Measurements from ENCODE around the gene POMT2. TPM values are rescaled to one million over a fixed set of nuclear protein-coding genes. Genes with fewer than 3 reads are reported as not detected.

Gene POMT2
- polyA plus RNA-seq, 1 of the 3 experiments (the other 2 are of a cell fraction) = 19.9 TPM

- Histone ChIP-seq H3K4me2 (no peak overlapping the region), H3K9ac (no peak overlapping the region), H3K79me2 (ENCODE audit: insufficient read depth) (no peaks in the 10 kb centered on the region), H3K4me3 (ENCODE audit: low read depth in 2 of 2, low read length in 1 of 2) (no peak overlapping the region), H3K9me2 (no peaks in the 10 kb centered on the region), H4K20me1 (ENCODE audit: insufficient read depth) (no peaks in the 10 kb centered on the region), H3K27ac (ENCODE audit: low read depth in 2 of 2, low read length in 1 of 2) (no peak overlapping the region), H3F3A (replicated peaks; ENCODE audit: insufficient read depth) (no peaks in the 10 kb centered on the region), H3K27me3 (ENCODE audit: insufficient read depth) (no peaks in the 10 kb centered on the region), H3K36me3 (replicated peaks in 1 of 2; ENCODE audit: control insufficient read depth in 1 of 2, insufficient read depth in 2 of 2, low read length in 1 of 2) (peaks cover 4 to 36% of the 10 kb centered on the region in 2 experiments), H3K4me1 (ENCODE audit: control insufficient read depth in 1 of 2, insufficient read depth in 2 of 2, low read depth in 1 of 2, low read length in 1 of 2) (0 out of 4 replicates have a peak, but pooled peaks cover 0 to 5% of the 10 kb centered on the region in 2 experiments), H2AFZ (ENCODE audit: low read depth) (no peak overlapping the region), H3K9me3 (no peaks in the 10 kb centered on the region)
- WGBS (ENCODE audit: low lambda C conversion rate) = 92% methylated on average over 2 of the region's 2 CpGs
- POLR2A ChIA-PET = no interaction called here
- CTCF ChIA-PET = interaction anchor here (0.8 to 1.0 kb wide), 2 partner anchors 11 to 24 kb away, joined by 3 read pairs; no protein-coding TSS in a partner anchor
- no peak for DNase-seq
- TF ChIP-seq REST (IDR thresholded peaks at IDR 0.05; ENCODE audit: low read depth, low read length) (no peak), ELF1 (IDR thresholded peaks at IDR 0.05) (no peak), EP300 (IDR thresholded peaks at IDR 0.05; ENCODE audit: borderline replicate concordance in 1 of 2, low read depth in 1 of 2, low read length in 1 of 2) (no peak), NRF1 (IDR thresholded peaks at IDR 0.05; ENCODE audit: low read depth, low read length) (no peak), FOXJ3 (CRISPR knock-in tag; IDR thresholded peaks at IDR 0.05) (no peak)
- TF ChIP-seq, protein P1, sequence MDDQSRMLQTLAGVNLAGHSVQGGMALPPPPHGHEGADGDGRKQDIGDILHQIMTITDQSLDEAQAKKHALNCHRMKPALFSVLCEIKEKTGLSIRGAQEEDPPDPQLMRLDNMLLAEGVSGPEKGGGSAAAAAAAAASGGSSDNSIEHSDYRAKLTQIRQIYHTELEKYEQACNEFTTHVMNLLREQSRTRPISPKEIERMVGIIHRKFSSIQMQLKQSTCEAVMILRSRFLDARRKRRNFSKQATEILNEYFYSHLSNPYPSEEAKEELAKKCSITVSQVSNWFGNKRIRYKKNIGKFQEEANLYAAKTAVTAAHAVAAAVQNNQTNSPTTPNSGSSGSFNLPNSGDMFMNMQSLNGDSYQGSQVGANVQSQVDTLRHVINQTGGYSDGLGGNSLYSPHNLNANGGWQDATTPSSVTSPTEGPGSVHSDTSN (IDR thresholded peaks at IDR 0.05) = no peak
These were observed 23.0 kb upstream of the POMT2 start for GRCh38 chr14:77343662-77344061.

DNA sequence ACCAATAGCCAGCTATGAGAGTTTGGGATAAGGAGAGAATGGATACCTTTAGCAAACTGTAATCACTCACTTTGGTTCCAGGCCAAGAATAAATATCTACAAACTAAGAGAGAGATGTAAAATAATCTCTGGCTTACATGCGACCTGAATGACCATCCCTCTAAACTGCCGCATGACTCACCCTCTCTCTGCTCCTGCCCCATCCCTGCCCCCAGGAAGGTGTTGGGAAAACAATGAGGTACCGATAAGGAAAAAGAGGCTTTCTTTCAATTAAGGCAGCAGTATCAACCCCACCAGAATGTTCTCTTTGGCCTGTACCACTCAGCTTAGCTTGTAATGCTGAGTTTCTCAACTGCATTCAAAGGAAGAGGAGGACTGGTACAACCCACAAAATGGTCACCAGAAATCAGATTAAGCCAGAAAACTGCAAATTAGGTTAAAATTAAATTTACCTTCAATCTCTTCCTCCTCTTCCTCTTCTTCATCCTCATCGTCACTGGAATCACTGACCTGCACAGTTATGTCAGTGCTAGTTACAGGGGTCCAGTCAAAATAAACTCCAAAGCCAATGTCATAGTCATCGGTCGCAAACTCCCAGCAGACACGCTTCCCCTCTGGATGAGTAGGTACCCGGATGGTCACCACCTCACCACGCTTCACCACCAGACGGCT lies 22.2 kb upstream of the POMT2 start:
- Histone ChIP-seq H3F3A (replicated peaks; ENCODE audit: insufficient read depth) (no peaks in the 10 kb centered on the region), H3K9me2 (no peaks in the 10 kb centered on the region), H3K79me2 (ENCODE audit: insufficient read depth) (no peaks in the 10 kb centered on the region), H3K9ac (no peak overlapping the region), H3K4me1 (ENCODE audit: control insufficient read depth in 1 of 2, insufficient read depth in 2 of 2, low read depth in 1 of 2, low read length in 1 of 2) (0 out of 4 replicates have a peak, but pooled peaks cover 0 to 5% of the 10 kb centered on the region in 2 experiments), H3K36me3 (replicated peaks in 1 of 2; ENCODE audit: control insufficient read depth in 1 of 2, insufficient read depth in 2 of 2, low read length in 1 of 2) (peaks cover 4 to 36% of the 10 kb centered on the region in 2 experiments), H3K9me3 (no peaks in the 10 kb centered on the region), H3K4me3 (ENCODE audit: low read depth in 2 of 2, low read length in 1 of 2) (no peak overlapping the region), H3K27ac (ENCODE audit: low read depth in 2 of 2, low read length in 1 of 2) (no peak overlapping the region), H3K27me3 (ENCODE audit: insufficient read depth) (no peaks in the 10 kb centered on the region), H2AFZ (ENCODE audit: low read depth) (no peak overlapping the region), H3K4me2 (no peak overlapping the region), H4K20me1 (ENCODE audit: insufficient read depth) (no peaks in the 10 kb centered on the region)
- CTCF ChIA-PET = no interaction called here
- 85% methylated on average over 10 of the region's 10 CpGs for WGBS (ENCODE audit: low lambda C conversion rate)
- no peak for TF ChIP-seq MEF2A (IDR thresholded peaks at IDR 0.05; ENCODE audit: borderline replicate concordance, low read depth)
- no peak for TF ChIP-seq YY1 (IDR thresholded peaks at IDR 0.05; ENCODE audit: low read depth)
- TF ChIP-seq FOSL2 (IDR thresholded peaks at IDR 0.05; ENCODE audit: borderline replicate concordance, low read depth) = no peak
- TF ChIP-seq, protein P1 (IDR thresholded peaks at IDR 0.05) = no peak
- DNase-seq = no peak
- POLR2A ChIA-PET = no interaction called here

All from SK-N-SH (cell line).